GM10248 (cell line): ENCODE results near the gene CCL24.

Experiments
- CTCF ChIA-PET: fragments of 300-600 bp; sonication (Branson Sonifier 250); formaldehyde crosslinking; extraction: SDS; loops from one replicate; lab custom pipeline; 2021; ENCODE audit warnings: antibody characterized with exemption; lab: Yijun Ruan, JAX
- POLR2A ChIA-PET: fragments of 350-650 bp; sonication (Branson Sonifier 250); formaldehyde crosslinking; extraction: SDS; loops from one replicate; lab custom pipeline; 2020; ENCODE audit warnings: antibody characterized with exemption; lab: Yijun Ruan, JAX
- DNase-seq: peaks from one replicate; pipeline ENCODE4 v3.0.0; 2012; ENCODE audit errors: extremely low spot score
- CTCF ChIP-seq: IDR thresholded peaks from 2 replicates; pipeline ENCODE4 v1.5.1; 2012; ENCODE audit warnings: mild to moderate bottlenecking, low read depth; ENCODE audit errors: extremely low read depth, missing control alignments, control extremely low read depth

Gene CCL24

GRCh38 chr7:75804705-75805104, 8.9 kb downstream of the CCL24 start:
- ChIA-PET POLR2A (no interaction called here), CTCF (no interaction called here)
- TF ChIP-seq CTCF = no peak
- DNase-seq = no peak

GRCh38 chr7:75804004-75804403, 9.6 kb downstream of the CCL24 start:
- POLR2A ChIA-PET = no interaction called here
- TF ChIP-seq CTCF = no peak
- CTCF ChIA-PET = interaction anchor here (1.3 kb wide), 1 partner anchor 27 kb away, joined by 3 read pairs; no protein-coding TSS in a partner anchor
- no peak for DNase-seq

- POLR2A ChIA-PET = no interaction called here
- DNase-seq = no peak
- TF ChIP-seq CTCF = no peak
- CTCF ChIA-PET = interaction anchor here (1.3 kb wide), 1 partner anchor 29 kb away, joined by 3 read pairs; no protein-coding TSS in a partner anchor
Observed at GRCh38 chr7:75802552-75802821, 11.1 kb downstream of the CCL24 start.

- TF ChIP-seq CTCF = no peak
- DNase-seq = no peak
- ChIA-PET POLR2A (no interaction called here), CTCF (interaction anchor here (1.0 kb wide), 1 partner anchor 37 kb away, joined by 3 read pairs; no protein-coding TSS in a partner anchor)
Observed at GRCh38 chr7:75798770-75799169, 14.8 kb downstream of the CCL24 start.

DNA sequence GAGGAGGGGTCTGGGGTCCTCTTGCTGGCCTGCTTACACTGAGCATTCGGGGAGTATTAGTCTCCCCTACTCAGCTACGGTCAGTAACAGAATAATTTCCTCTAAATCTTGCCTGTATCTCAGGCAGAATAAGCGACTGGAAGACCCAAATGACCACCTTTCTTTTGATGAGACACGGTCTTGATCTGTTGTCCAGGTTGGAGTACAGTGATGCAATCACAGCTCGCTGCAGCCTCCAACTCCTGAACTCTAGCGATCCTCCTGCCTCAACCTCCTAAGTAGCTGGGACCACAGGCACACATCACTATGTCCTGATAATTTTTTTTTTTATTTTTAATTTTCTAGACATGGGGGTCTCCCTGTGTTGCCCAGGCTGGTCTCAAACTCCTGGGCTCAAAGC, 17.2 kb downstream of the CCL24 start:
- CTCF ChIA-PET = interaction anchor here (1.2 kb wide), 1 partner anchor 11 kb away, joined by 3 read pairs; no protein-coding TSS in a partner anchor
- TF ChIP-seq CTCF = no peak
- no peak for DNase-seq
- POLR2A ChIA-PET = no interaction called here

GRCh38 chr7:75795831-75796285, 17.7 kb downstream of the CCL24 start:
- POLR2A ChIA-PET = no interaction called here

More at GRCh38 chr7:75795831-75796285, 17.7 kb downstream of the CCL24 start:
- CTCF ChIA-PET = interaction anchor here (1.2 kb wide), 1 partner anchor 11 kb away, joined by 3 read pairs; no protein-coding TSS in a partner anchor
- DNase-seq = no peak
- no peak for TF ChIP-seq CTCF
